ENCODE data around the gene GALNS.

- no peak for TF ChIP-seq POLR2A (IDR thresholded peaks at IDR 0.05)
- TF ChIP-seq, protein P1, sequence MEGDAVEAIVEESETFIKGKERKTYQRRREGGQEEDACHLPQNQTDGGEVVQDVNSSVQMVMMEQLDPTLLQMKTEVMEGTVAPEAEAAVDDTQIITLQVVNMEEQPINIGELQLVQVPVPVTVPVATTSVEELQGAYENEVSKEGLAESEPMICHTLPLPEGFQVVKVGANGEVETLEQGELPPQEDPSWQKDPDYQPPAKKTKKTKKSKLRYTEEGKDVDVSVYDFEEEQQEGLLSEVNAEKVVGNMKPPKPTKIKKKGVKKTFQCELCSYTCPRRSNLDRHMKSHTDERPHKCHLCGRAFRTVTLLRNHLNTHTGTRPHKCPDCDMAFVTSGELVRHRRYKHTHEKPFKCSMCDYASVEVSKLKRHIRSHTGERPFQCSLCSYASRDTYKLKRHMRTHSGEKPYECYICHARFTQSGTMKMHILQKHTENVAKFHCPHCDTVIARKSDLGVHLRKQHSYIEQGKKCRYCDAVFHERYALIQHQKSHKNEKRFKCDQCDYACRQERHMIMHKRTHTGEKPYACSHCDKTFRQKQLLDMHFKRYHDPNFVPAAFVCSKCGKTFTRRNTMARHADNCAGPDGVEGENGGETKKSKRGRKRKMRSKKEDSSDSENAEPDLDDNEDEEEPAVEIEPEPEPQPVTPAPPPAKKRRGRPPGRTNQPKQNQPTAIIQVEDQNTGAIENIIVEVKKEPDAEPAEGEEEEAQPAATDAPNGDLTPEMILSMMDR (IDR thresholded peaks at IDR 0.05 in 8 of 11, conservative IDR thresholded peaks at IDR 0.05 in 3 of 11), result no peak
Measured at GRCh38 chr16:88861359-88861758, 4.6 kb upstream of the GALNS start.
